ENCODE data around the gene SETD1B.

SETD1B gene

GRCh38 chr12:121807642-121808347, 4.0 kb downstream of the SETD1B start:
- DNase-seq (ENCODE audit: low read depth in 2 of 2): no peak

GRCh38 chr12:121808623-121809022, 4.8 kb downstream of the SETD1B start:
- DNase-seq (ENCODE audit: low read depth in 2 of 2): no peak

- DNase-seq (ENCODE audit: low read depth in 2 of 2): no peak
Observed at GRCh38 chr12:121809712-121810116, 5.9 kb downstream of the SETD1B start.

- DNase-seq (ENCODE audit: low read depth in 2 of 2): no peak
Observed at GRCh38 chr12:121810234-121810817, 6.5 kb downstream of the SETD1B start.

- DNase-seq (ENCODE audit: low read depth in 2 of 2): no peak
Observed at GRCh38 chr12:121810833-121811433, 7.1 kb downstream of the SETD1B start.

- no peak for DNase-seq (ENCODE audit: low read depth in 2 of 2)
Observed at GRCh38 chr12:121811434-121812319, 7.9 kb downstream of the SETD1B start.

GRCh38 chr12:121812320-121812871, 8.6 kb downstream of the SETD1B start:
- no peak for DNase-seq (ENCODE audit: low read depth in 2 of 2)

- no peak for DNase-seq (ENCODE audit: low read depth in 2 of 2)
Observed at GRCh38 chr12:121812921-121813896, 9.4 kb downstream of the SETD1B start.

- DNase-seq (ENCODE audit: low read depth in 2 of 2): no peak
Observed at GRCh38 chr12:121813951-121814350, 10.1 kb downstream of the SETD1B start.

GRCh38 chr12:121814429-121815119, 10.8 kb downstream of the SETD1B start:
- DNase-seq (ENCODE audit: low read depth in 2 of 2): no peak

- DNase-seq (ENCODE audit: low read depth in 2 of 2): no peak
Observed at GRCh38 chr12:121815263-121815662, 11.5 kb downstream of the SETD1B start.

GRCh38 chr12:121816925-121817647, 13.3 kb downstream of the SETD1B start:
- DNase-seq (ENCODE audit: low read depth in 2 of 2): no peak

- no peak for DNase-seq (ENCODE audit: low read depth in 2 of 2)
Observed at GRCh38 chr12:121817648-121818043, 13.8 kb downstream of the SETD1B start.

GRCh38 chr12:121819212-121819949, 15.6 kb downstream of the SETD1B start:
- no peak for DNase-seq (ENCODE audit: low read depth in 2 of 2)

GRCh38 chr12:121820056-121820455, 16.2 kb downstream of the SETD1B start:
- DNase-seq (ENCODE audit: low read depth in 2 of 2): no peak

GRCh38 chr12:121822393-121823100, 18.7 kb downstream of the SETD1B start:
- DNase-seq (ENCODE audit: low read depth in 2 of 2): no peak

GRCh38 chr12:121823101-121823726, 19.4 kb downstream of the SETD1B start:
- no peak for DNase-seq (ENCODE audit: low read depth in 2 of 2)

- DNase-seq (ENCODE audit: low read depth in 2 of 2): no peak
Observed at GRCh38 chr12:121823727-121824115, 19.9 kb downstream of the SETD1B start.

Measured in fibroblast of skin of left quadriceps (primary cell).